Calu3 (cell line): ENCODE measurements around the gene PSMB7. TPM values are rescaled to one million over a fixed set of nuclear protein-coding genes. Genes with fewer than 3 reads are reported as not detected.

Experiments
- BruUV-seq: library from RNA; stranded (reverse); fragments of 400-500 nt; replicated peaks from 2 replicates; lab custom pipeline; 2021; lab: Mats Ljungman, UMichigan
- CTCF ChIA-PET: fragments of 300-600 bp; sonication (Branson Sonifier 250); formaldehyde crosslinking; loops from one replicate; lab custom pipeline; 2022; ENCODE audit warnings: antibody characterized with exemption; lab: Charles Lee
- DNase-seq: peaks from one replicate; pipeline ENCODE4 v3.0.0; 2022
- H3K27ac Mint-ChIP-seq: one replicate; pipeline ENCODE4 v1.8.0; 2022; ENCODE audit warnings: mixed read lengths; ENCODE audit not compliant: unreplicated experiment
- H3K27me3 Mint-ChIP-seq: one replicate; pipeline ENCODE4 v1.8.0; 2022; ENCODE audit warnings: mixed read lengths; ENCODE audit not compliant: unreplicated experiment
- H3K36me3 Mint-ChIP-seq: one replicate; pipeline ENCODE4 v1.8.0; 2022; ENCODE audit warnings: mild to moderate bottlenecking, moderate library complexity, mixed read lengths; ENCODE audit not compliant: insufficient read depth, unreplicated experiment
- H3K4me1 Mint-ChIP-seq: one replicate; pipeline ENCODE4 v1.8.0; 2022; ENCODE audit warnings: mild to moderate bottlenecking, low read depth, mixed read lengths; ENCODE audit not compliant: unreplicated experiment
- H3K4me3 Mint-ChIP-seq: one replicate; pipeline ENCODE4 v1.8.0; 2022; ENCODE audit warnings: mild to moderate bottlenecking, low read depth, moderate library complexity, mixed read lengths; ENCODE audit not compliant: unreplicated experiment
- H3K9me3 Mint-ChIP-seq: one replicate; pipeline ENCODE4 v1.8.0; 2022; ENCODE audit warnings: low read depth, mixed read lengths; ENCODE audit not compliant: unreplicated experiment
- intact Hi-C: fragments of 100-400 bp; cut with micrococcal nuclease; formaldehyde crosslinking; loops from one replicate; pipeline ENCODE4 v1.10.0; 2022; ENCODE audit not compliant: unreplicated experiment
- total RNA-seq: library from RNA; stranded (reverse); gene quantifications from 2 replicates; pipeline ENCODE4 v1.2.3, GENCODE V29; 2022
- TF ChIP-seq, protein P1 (sequence below): fragments of 200-600 bp; IDR thresholded peaks from one replicate; pipeline ENCODE4 v1.8.0; 2022; ENCODE audit warnings: antibody characterized with exemption; ENCODE audit not compliant: unreplicated experiment

The PSMB7 gene
- total RNA-seq, 1 experiment from 2014 or later: 137 TPM

DNA sequence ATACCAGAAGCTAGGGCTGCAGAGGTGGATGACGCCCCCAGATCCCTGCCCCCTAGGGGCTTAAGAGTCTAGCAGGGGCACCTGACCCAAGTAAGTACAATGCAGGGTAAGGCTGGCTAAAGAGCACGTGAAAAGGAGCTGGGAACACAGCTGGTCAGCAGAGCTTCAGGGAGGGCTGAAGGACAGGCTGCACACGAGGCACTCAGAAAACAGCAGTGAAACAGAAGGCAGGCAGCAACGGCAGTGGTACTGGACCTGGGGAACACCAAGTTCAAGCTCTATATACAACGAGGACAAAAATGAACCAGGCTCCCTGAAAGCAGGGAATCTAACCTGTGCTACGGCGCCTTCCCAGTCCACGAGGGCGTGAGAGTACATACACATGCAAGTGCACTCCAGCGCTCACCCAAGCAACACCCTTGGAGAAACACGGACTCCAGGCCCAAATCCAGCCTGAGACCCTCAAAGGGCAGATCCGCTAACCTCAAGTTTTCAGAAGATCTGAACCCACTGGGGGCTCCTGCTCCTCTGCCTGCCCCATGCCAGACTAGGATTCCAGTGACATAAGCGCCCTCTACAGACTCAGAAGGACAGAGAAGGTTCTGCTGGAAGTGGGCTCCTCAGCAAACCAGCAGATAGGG is 57.4 kb downstream of the PSMB7 start:
- intact Hi-C loops: no loop called here
- Mint-ChIP-seq H3K4me3 (no peak overlapping the region), H3K27ac (no peak overlapping the region), H3K27me3 (no peaks in the 10 kb centered on the region), H3K9me3 (no peaks in the 10 kb centered on the region), H3K36me3 (peaks cover 46% of the 10 kb centered on the region), H3K4me1 (no peaks in the 10 kb centered on the region)
- CTCF ChIA-PET: no interaction called here
- DNase-seq: no peak
- BruUV-seq: no TSS peak
- TF ChIP-seq, protein P1, sequence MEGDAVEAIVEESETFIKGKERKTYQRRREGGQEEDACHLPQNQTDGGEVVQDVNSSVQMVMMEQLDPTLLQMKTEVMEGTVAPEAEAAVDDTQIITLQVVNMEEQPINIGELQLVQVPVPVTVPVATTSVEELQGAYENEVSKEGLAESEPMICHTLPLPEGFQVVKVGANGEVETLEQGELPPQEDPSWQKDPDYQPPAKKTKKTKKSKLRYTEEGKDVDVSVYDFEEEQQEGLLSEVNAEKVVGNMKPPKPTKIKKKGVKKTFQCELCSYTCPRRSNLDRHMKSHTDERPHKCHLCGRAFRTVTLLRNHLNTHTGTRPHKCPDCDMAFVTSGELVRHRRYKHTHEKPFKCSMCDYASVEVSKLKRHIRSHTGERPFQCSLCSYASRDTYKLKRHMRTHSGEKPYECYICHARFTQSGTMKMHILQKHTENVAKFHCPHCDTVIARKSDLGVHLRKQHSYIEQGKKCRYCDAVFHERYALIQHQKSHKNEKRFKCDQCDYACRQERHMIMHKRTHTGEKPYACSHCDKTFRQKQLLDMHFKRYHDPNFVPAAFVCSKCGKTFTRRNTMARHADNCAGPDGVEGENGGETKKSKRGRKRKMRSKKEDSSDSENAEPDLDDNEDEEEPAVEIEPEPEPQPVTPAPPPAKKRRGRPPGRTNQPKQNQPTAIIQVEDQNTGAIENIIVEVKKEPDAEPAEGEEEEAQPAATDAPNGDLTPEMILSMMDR: no peak

DNA sequence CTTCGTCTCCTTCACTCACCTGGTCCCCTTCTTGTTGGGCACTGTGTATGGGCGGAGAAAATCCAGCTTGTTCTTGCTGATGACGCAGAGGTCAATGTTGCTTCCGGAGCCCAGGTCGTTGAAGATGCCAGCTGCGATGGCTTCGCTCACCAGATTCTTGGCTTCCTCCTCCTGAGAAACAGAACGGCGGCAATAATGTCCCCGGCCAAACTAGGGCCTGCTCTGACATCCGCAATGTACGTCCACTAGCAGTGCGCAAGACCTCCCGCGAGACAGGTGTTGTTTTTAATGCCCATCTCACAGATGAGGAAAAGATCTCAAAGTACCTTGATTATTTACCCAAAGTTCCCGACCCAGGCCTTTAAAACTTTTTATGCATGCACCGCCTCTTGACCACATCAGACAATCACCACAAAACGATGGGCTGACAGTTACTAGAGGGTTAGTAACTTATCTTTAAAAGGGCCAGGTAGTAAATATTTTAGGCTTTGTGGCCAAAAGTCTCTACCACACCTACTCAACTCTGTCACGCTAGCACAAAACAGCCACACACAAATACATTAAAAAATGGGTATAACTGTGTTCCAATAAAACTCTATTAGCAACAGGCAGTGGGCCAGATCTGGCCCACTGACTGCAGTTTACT is 58.4 kb downstream of the PSMB7 start:
- Mint-ChIP-seq H3K9me3 (no peaks in the 10 kb centered on the region), H3K27ac (no peak overlapping the region), H3K4me3 (no peak overlapping the region), H3K27me3 (no peaks in the 10 kb centered on the region), H3K36me3 (peaks cover 54% of the 10 kb centered on the region), H3K4me1 (no peaks in the 10 kb centered on the region)
- TF ChIP-seq, protein P1: no peak
- BruUV-seq: no TSS peak
- CTCF ChIA-PET: no interaction called here
- DNase-seq: no peak
- intact Hi-C loops: no loop called here

DNA sequence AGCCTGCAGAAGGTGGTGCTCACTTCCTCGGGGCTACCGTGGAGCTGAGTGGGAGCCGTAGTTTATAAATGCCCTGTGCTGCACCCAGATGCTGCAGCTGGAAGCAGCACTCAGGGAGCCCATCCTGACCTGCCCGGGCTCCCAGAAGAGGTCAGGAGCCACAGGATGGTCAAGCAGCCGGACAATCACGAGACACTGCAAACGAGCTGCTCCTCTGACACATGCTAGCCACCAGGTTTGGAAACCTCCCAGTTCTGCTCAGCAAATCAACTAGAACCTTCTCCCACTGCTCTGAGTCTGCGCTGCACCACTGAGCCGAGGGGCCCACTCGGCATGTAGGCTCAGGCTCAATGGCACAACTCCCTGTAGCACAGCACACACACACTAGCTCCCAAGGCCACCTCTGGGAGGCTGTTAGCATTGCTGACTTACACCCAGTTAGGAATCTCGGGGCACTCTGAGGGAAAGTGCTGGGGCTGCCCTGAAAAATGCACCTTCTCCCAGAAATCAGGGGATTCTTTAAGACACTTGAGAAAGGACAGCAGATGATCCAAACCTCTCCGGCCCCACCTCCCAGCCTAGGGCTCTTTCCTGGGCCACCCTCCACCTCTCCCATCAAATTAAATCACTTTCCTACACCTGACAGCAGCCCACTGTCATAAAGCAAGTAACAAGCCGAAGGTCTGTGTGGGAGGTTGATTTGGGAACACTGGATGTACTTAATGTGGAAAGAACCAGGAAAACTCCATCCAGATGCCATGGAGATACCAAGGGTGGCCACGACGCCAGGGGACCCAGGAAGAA is 59.1 kb downstream of the PSMB7 start:
- H3K9me3 Mint-ChIP-seq: no peaks in the 10 kb centered on the region
- TF ChIP-seq, protein P1: no peak
- BruUV-seq: no TSS peak
- H3K4me1 Mint-ChIP-seq: no peaks in the 10 kb centered on the region
- intact Hi-C loops: no loop called here
- no peak for DNase-seq
- no peak overlapping the region for H3K4me3 Mint-ChIP-seq
- no peaks in the 10 kb centered on the region for H3K27me3 Mint-ChIP-seq
- peaks cover 61% of the 10 kb centered on the region for H3K36me3 Mint-ChIP-seq
- H3K27ac Mint-ChIP-seq: no peak overlapping the region
- CTCF ChIA-PET: no interaction called here

DNA sequence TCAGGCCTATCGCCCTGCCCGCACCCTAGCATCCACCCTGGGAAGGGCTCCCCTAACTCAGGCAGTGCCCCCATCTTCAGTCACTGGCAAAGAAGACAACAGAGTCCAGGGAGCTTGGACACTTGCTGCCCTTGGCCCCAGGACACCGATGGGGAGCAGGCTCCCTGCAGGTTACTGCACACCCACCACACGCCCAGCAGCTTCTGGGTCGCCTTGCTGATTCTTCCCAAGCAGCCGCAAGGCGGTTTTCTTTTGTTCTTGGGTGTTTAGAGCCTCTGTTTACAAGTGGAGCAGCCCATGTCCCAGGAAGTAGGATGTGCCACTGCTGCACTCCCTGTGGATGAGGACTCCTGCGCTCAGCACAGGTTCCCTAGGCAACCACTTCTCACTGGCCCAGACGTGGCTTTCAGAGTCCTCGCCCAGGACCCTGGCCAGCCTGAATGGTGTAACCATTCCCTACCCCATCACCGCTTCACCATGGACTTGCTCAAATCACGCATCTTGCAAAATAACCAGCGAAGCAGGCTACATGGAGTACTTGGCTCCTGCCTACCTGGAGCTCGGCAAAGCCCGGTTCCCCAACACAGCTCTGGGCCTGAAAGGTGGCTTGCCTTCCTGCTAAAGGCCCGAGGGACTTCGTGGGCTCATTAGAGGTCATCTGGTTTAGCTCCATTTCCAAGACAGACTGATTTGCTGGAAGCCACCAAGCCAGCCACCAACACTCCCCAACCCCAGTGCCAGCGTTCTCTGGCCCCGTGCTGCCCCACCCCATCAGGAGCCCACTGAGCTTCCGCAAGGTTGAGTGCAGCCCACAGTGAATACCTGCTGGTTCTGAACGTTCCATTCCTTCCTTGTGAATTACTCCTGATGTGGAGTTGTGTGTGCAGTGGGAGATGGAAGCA is 60.0 kb downstream of the PSMB7 start:
- no TSS peak for BruUV-seq
- intact Hi-C loops: no loop called here
- Mint-ChIP-seq H3K4me3 (no peak overlapping the region), H3K27me3 (no peaks in the 10 kb centered on the region), H3K4me1 (no peaks in the 10 kb centered on the region), H3K36me3 (peaks cover 69% of the 10 kb centered on the region), H3K9me3 (no peaks in the 10 kb centered on the region), H3K27ac (no peak overlapping the region)
- DNase-seq: no peak
- TF ChIP-seq, protein P1: no peak
- CTCF ChIA-PET: no interaction called here
